K562 (cell line): ENCODE measurements around the gene VPS35L. TPM values are rescaled to one million over a fixed set of nuclear protein-coding genes. Genes with fewer than 3 reads are reported as not detected.

Experiments used
- ATAC-seq: fragments of 200-7000 bp; cut with Tn5 transposase; 3 replicates; pipeline ENCODE4 v1.9.1; 2020; ENCODE audit warnings: moderate library complexity
- BruUV-seq: library from RNA; stranded (reverse); fragments of 400-500 nt; replicated peaks from 2 replicates; lab custom pipeline; 2021; lab: Mats Ljungman, UMichigan
- CTCF ChIA-PET: fragments of 300-600 bp; formaldehyde crosslinking; extraction: SDS; loops from one replicate; lab custom pipeline; 2021; ENCODE audit warnings: low intra/inter-chr PET ratio; lab: Yijun Ruan, JAX
- POLR2A ChIA-PET: fragments of 300-600, 350-650 bp; sonication (Branson Sonifier 250); formaldehyde crosslinking; extraction: SDS; loops from one replicate; lab custom pipeline; 2021; ENCODE audit warnings: antibody characterized with exemption, inconsistent platforms; lab: Yijun Ruan, JAX
- DNase-seq, 4 experiments: peaks; one replicate each; pipeline versions ENCODE4 v3.0.0 to v3.0.0-alpha.2; 2011 to 2018; ENCODE audit warnings: low spot score in 3 of 4, mixed read lengths in 3 of 4; ENCODE audit errors: extremely low read depth in 1 of 4
- FAIRE-seq: peaks from 2 replicates; lab custom pipeline; 2011; peaks lifted over from hg19 to GRCh38; lab: Jason Lieb, UNC
- H2AFZ ChIP-seq: 2 replicates; pipeline ENCODE4 v1.6.0; 2011; ENCODE audit warnings: low read depth, low read length, control low read depth, inconsistent platforms
- H3K27ac ChIP-seq: fragments of 200-600 bp; 3 replicates; pipeline ENCODE4 v1.8.0; 2011; ENCODE audit warnings: low read depth, mild to moderate bottlenecking, control low read depth, inconsistent platforms, low read length, moderate library complexity, mixed read lengths; ENCODE audit errors: extremely low read depth
- H3K27me3 ChIP-seq, 2 experiments: fragments of 300-600 bp in 1 of 2; 2 replicates in 1 of 2; 3 replicates in 1 of 2; pipeline versions ENCODE4 v1.6.0 to v1.8.0; 2011; ENCODE audit warnings: inconsistent platforms in 2 of 2, low read length in 2 of 2, mild to moderate bottlenecking in 1 of 2, mixed read lengths in 1 of 2, moderate library complexity in 1 of 2; ENCODE audit not compliant: control insufficient read depth in 2 of 2, insufficient read depth in 2 of 2
- H3K36me3 ChIP-seq: fragments of 300-600 bp; 3 replicates; pipeline ENCODE4 v1.8.0; 2011; ENCODE audit warnings: mild to moderate bottlenecking, low read length, inconsistent platforms; ENCODE audit not compliant: control insufficient read depth, insufficient read depth
- H3K4me1 ChIP-seq, 2 experiments: fragments of 200-600 bp in 1 of 2; replicated peaks in 1 of 2; 2 replicates in 1 of 2; 3 replicates in 1 of 2; pipeline versions ENCODE4 v1.5.1 to v1.8.0; 2011; ENCODE audit warnings: inconsistent platforms in 2 of 2, low read length in 2 of 2, mild to moderate bottlenecking in 1 of 2, mixed read lengths in 1 of 2, moderate library complexity in 1 of 2; ENCODE audit not compliant: control insufficient read depth in 2 of 2, insufficient read depth in 2 of 2
- H3K4me2 ChIP-seq: 2 replicates; pipeline ENCODE4 v1.6.1; 2011; ENCODE audit warnings: low read length, control low read depth, inconsistent platforms, mixed read lengths; ENCODE audit not compliant: insufficient read depth
- H3K4me3 ChIP-seq: fragments of 200-600 bp; sonication (generic), shearing (Covaris generic); 2 replicates; pipeline ENCODE4 v1.5.1; 2016; ENCODE audit warnings: control low read depth, inconsistent platforms
- H3K79me2 ChIP-seq: fragments of 200-600 bp; 3 replicates; pipeline ENCODE4 v1.8.0; 2011; ENCODE audit warnings: low read length, inconsistent platforms; ENCODE audit not compliant: control insufficient read depth, insufficient read depth
- H3K9ac ChIP-seq, 2 experiments: 2 replicates each; pipeline versions ENCODE4 v1.6.0 to v1.6.1; 2011; ENCODE audit warnings: low read depth in 2 of 2, low read length in 2 of 2, control low read depth in 1 of 2, inconsistent platforms in 1 of 2, mild to moderate bottlenecking in 1 of 2, mixed read lengths in 1 of 2; ENCODE audit not compliant: insufficient read depth in 1 of 2
- H3K9me1 ChIP-seq: one replicate; pipeline ENCODE4 v1.6.0; 2011; ENCODE audit warnings: inconsistent platforms, mild to moderate bottlenecking, low read length, moderate library complexity; ENCODE audit not compliant: control insufficient read depth, insufficient read depth
- H3K9me3 ChIP-seq: replicated peaks from 2 replicates; pipeline ENCODE4 v1.5.1; 2011; ENCODE audit warnings: low read depth, low read length, inconsistent platforms; ENCODE audit not compliant: control insufficient read depth, insufficient read depth
- H4K20me1 ChIP-seq: replicated peaks from 2 replicates; pipeline ENCODE4 v1.6.1; 2011; ENCODE audit warnings: low read length, inconsistent platforms, mixed read lengths; ENCODE audit not compliant: control insufficient read depth, insufficient read depth
- BACH1 ChIP-seq: fragments of 200-800 bp; sonication (Bioruptor generic); IDR thresholded peaks from 2 replicates; pipeline ENCODE4 v1.6.1; 2016; ENCODE audit warnings: missing genetic modification characterization, missing compliant biosample characterization
- DACH1 ChIP-seq: fragments of 450-650 bp; IDR thresholded peaks from 2 replicates; pipeline ENCODE4 v1.6.1; 2018; ENCODE audit not compliant: partially characterized antibody
- GTF2A2 ChIP-seq: IDR thresholded peaks from 2 replicates; pipeline ENCODE4 v1.6.1; 2016; ENCODE audit warnings: mild to moderate bottlenecking, missing genetic modification characterization, missing compliant biosample characterization
- HLTF ChIP-seq: fragments of 450-650 bp; IDR thresholded peaks from 2 replicates; pipeline ENCODE4 v1.6.1; 2016
- HOXB6 ChIP-seq: fragments of 250-450 bp; sonication (Bioruptor Pico); IDR thresholded peaks from 2 replicates; pipeline ENCODE4 v1.5.1; 2022; ENCODE audit warnings: mild to moderate bottlenecking, borderline replicate concordance
- KLF10 ChIP-seq: fragments of 250-450 bp; sonication (Bioruptor Pico); IDR thresholded peaks from 2 replicates; pipeline ENCODE4 v1.6.1; 2021; ENCODE audit warnings: matching md5 sums
- MAZ ChIP-seq, 2 experiments: fragments of 450-650 bp in 1 of 2; sonication (generic) in 1 of 2; formaldehyde crosslinking; IDR thresholded peaks in 1 of 2; conservative IDR thresholded peaks in 1 of 2; 2 replicates each; pipeline versions ENCODE4 v1.4.0 to v1.5.0; 2020; ENCODE audit warnings: mild to moderate bottlenecking in 1 of 2, missing genetic modification reagents in 1 of 2
- MIER1 ChIP-seq: fragments of 450-650 bp; IDR thresholded peaks from 2 replicates; pipeline ENCODE4 v1.6.1; 2016; ENCODE audit warnings: antibody characterized with exemption, mild to moderate bottlenecking, low read depth
- NFRKB ChIP-seq: fragments of 450-650 bp; IDR thresholded peaks from 2 replicates; pipeline ENCODE4 v1.6.1; 2016; ENCODE audit warnings: low read depth
- SIN3B ChIP-seq: fragments of 450-650 bp; IDR thresholded peaks from 2 replicates; pipeline ENCODE4 v1.6.1; 2017; ENCODE audit warnings: low read depth, mild to moderate bottlenecking, moderate library complexity
- SRSF3 ChIP-seq: fragments of 200-400 bp; formaldehyde crosslinking; IDR thresholded peaks from 2 replicates; pipeline ENCODE4 v1.6.1; 2016; ENCODE audit warnings: mild to moderate bottlenecking, low read length, moderate library complexity; ENCODE audit not compliant: insufficient read depth
- TEAD1 ChIP-seq, 2 experiments: fragments of 450-650 bp in 1 of 2; sonication (generic) in 1 of 2; formaldehyde crosslinking; IDR thresholded peaks; 2 replicates each; pipeline versions ENCODE4 v1.4.0 to v1.8.0; 2020 to 2022; ENCODE audit warnings: mild to moderate bottlenecking in 2 of 2, missing genetic modification reagents in 1 of 2
- ZFP30 ChIP-seq: fragments of 250-450 bp; sonication (Bioruptor Pico); IDR thresholded peaks from 2 replicates; pipeline ENCODE4 v1.8.0; 2022; ENCODE audit warnings: moderate library complexity, mild to moderate bottlenecking, inconsistent platforms, borderline replicate concordance
- ZNF133 ChIP-seq: fragments of 250-450 bp; sonication (Bioruptor Pico); IDR thresholded peaks from 2 replicates; pipeline ENCODE4 v1.4.0; 2020; ENCODE audit warnings: mild to moderate bottlenecking
- ZNF316 ChIP-seq: fragments of 450-650 bp; IDR thresholded peaks from 2 replicates; pipeline ENCODE4 v1.6.1; 2016
- ZNF668 ChIP-seq: fragments of 250-450 bp; sonication (Bioruptor Pico); IDR thresholded peaks from 2 replicates; pipeline ENCODE4 v1.8.0; 2022; ENCODE audit warnings: mild to moderate bottlenecking, inconsistent platforms
- ZNF830 ChIP-seq: fragments of 250-450 bp; sonication (Bioruptor Pico); IDR thresholded peaks from 2 replicates; pipeline ENCODE4 v1.5.0; 2021; ENCODE audit warnings: mild to moderate bottlenecking
- WGBS: fragments of 100-300 bp; shearing (Covaris generic); methylation state at CpG from one replicate; pipeline ENCODE4 v1.1.6; 2016; ENCODE audit warnings: low coverage, mixed read lengths; ENCODE audit not compliant: insufficient coverage; ENCODE audit errors: missing lambda C conversion rate; 5-methylcytosine and 5-hydroxymethylcytosine counted together
- in situ Hi-C: fragments of 300-500 bp; cut with MboI; formaldehyde crosslinking; loops from 4 replicates; pipeline ENCODE4 v1.15.0; 2018; ENCODE audit warnings: inconsistent platforms, mixed read lengths
- intact Hi-C: fragments of 100-400 bp; cut with micrococcal nuclease; formaldehyde crosslinking; loops from 2 replicates; pipeline ENCODE4 v1.14.2; 2022
- polyA plus RNA-seq, 8 experiments: library from polyadenylated mRNA; depleted of rRNA in 4 of 8; stranded (reverse) in 5 of 8; unstranded in 3 of 8; fragments of >200 nt; fragmentation: Nextera tagmentation in 2 of 8; fragmentation: Illumina TruSeq in 1 of 8; extraction: Ambion mirVana in 2 of 8; extraction: Trizol in 1 of 8; gene quantifications; 2 replicates each; pipeline versions ENCODE4 v1.2.1 to v1.2.3, GENCODE V29; 2011 to 2014; ENCODE audit warnings: inconsistent platforms in 1 of 8, missing spikeins in 1 of 8
- total RNA-seq, 7 experiments: library from RNA; depleted of rRNA in 6 of 7; stranded (reverse); fragments of >200 nt in 6 of 7; fragmentation: Illumina TruSeq in 2 of 7; extraction: Trizol in 2 of 7; gene quantifications; 2 replicates each; pipeline versions ENCODE4 v1.2.1 to v1.2.3, GENCODE V29; 2011 to 2021; ENCODE audit warnings: low replicate concordance in 1 of 7
- TF ChIP-seq, protein P1 (sequence below): sonication (generic); formaldehyde crosslinking; IDR thresholded peaks from 2 replicates; pipeline ENCODE4 v1.8.0; 2022; ENCODE audit warnings: mild to moderate bottlenecking, low read depth, missing genetic modification reagents
- TF ChIP-seq, protein P2 (sequence below): sonication (generic); formaldehyde crosslinking; IDR thresholded peaks from 2 replicates; pipeline ENCODE4 v1.8.1; 2022; ENCODE audit warnings: missing genetic modification reagents
- TF ChIP-seq, protein P3 (sequence below), 2 experiments: IDR thresholded peaks in 1 of 2; conservative IDR thresholded peaks in 1 of 2; 2 replicates each; pipeline ENCODE4 v1.6.1; 2016; ENCODE audit warnings: low read depth in 2 of 2, mild to moderate bottlenecking in 1 of 2, missing compliant biosample characterization in 1 of 2, missing genetic modification characterization in 1 of 2, moderate library complexity in 1 of 2

The VPS35L gene
- total and polyA plus RNA-seq, 9 of the 15 experiments (the other 6 are each of a cell fraction or from before 2014, with no cell fraction given): 10.2 to 30.4 (median 20.1) TPM

DNA sequence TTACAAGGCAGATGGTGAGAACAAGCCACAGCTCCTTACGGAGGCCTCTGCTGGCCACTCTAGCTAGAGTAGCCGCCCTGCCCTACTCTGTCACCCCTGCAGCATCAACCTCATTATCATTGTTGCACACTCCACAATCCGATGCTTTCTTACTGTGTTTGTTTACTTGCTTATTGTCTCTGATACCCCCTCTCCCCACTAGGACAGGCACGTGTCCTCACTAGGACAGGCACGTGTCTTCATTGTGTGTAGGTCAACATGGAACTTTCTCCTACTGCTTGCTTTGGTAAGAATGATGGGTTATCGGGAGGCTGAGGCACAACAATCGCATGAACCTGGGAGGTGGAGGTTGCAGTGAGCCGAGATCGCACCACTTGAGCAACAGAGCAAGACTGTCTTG, 98.6 kb downstream of the VPS35L start:
- POLR2A ChIA-PET: no interaction called here
- no TSS peak for BruUV-seq

More for the DNA sequence above, 98.6 kb downstream of the VPS35L start:
- H3K9ac ChIP-seq: no peak overlapping the region
- H3K4me3 ChIP-seq: no peak overlapping the region
- FAIRE-seq (no peak), DNase-seq (no peak), ATAC-seq (no peak)
- no peaks in the 10 kb centered on the region; a peak in 1 of 5 replicates for H3K27me3 ChIP-seq
- no peaks in the 10 kb centered on the region for H3K9me1 ChIP-seq
- H3K79me2 ChIP-seq: no peaks in the 10 kb centered on the region
- no peaks in the 10 kb centered on the region for H4K20me1 ChIP-seq
- no peaks in the 10 kb centered on the region for H3K4me1 ChIP-seq
- H3K9me3 ChIP-seq: no peaks in the 10 kb centered on the region
- no peak overlapping the region for H3K27ac ChIP-seq
- no peak overlapping the region for H2AFZ ChIP-seq
- in situ Hi-C loops: no loop called here
- H3K36me3 ChIP-seq: peaks cover 8% of the 10 kb centered on the region; the same call in 1 of the 3 replicates
- CTCF ChIA-PET: no interaction called here
- no peak overlapping the region for H3K4me2 ChIP-seq
- TF ChIP-seq, protein P1, sequence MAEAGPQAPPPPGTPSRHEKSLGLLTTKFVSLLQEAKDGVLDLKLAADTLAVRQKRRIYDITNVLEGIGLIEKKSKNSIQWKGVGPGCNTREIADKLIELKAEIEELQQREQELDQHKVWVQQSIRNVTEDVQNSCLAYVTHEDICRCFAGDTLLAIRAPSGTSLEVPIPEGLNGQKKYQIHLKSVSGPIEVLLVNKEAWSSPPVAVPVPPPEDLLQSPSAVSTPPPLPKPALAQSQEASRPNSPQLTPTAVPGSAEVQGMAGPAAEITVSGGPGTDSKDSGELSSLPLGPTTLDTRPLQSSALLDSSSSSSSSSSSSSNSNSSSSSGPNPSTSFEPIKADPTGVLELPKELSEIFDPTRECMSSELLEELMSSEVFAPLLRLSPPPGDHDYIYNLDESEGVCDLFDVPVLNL (CRISPR knock-in tag): no peak
- TF ChIP-seq GTF2A2 (tag): no peak
- TF ChIP-seq, protein P2, sequence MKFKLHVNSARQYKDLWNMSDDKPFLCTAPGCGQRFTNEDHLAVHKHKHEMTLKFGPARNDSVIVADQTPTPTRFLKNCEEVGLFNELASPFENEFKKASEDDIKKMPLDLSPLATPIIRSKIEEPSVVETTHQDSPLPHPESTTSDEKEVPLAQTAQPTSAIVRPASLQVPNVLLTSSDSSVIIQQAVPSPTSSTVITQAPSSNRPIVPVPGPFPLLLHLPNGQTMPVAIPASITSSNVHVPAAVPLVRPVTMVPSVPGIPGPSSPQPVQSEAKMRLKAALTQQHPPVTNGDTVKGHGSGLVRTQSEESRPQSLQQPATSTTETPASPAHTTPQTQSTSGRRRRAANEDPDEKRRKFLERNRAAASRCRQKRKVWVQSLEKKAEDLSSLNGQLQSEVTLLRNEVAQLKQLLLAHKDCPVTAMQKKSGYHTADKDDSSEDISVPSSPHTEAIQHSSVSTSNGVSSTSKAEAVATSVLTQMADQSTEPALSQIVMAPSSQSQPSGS (CRISPR knock-in tag): no peak
- TF ChIP-seq NFRKB: no peak
- TF ChIP-seq MIER1: no peak
- TF ChIP-seq, protein P3, sequence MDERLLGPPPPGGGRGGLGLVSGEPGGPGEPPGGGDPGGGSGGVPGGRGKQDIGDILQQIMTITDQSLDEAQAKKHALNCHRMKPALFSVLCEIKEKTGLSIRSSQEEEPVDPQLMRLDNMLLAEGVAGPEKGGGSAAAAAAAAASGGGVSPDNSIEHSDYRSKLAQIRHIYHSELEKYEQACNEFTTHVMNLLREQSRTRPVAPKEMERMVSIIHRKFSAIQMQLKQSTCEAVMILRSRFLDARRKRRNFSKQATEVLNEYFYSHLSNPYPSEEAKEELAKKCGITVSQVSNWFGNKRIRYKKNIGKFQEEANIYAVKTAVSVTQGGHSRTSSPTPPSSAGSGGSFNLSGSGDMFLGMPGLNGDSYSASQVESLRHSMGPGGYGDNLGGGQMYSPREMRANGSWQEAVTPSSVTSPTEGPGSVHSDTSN (CRISPR knock-in tag; IDR thresholded peaks at IDR 0.05; ENCODE audit: low read depth): no peak
- TF ChIP-seq, protein P3 (tag; conservative IDR thresholded peaks at IDR 0.05; ENCODE audit: low read depth): no peak
- no peak for TF ChIP-seq KLF10 (CRISPR knock-in tag)
- no peak for TF ChIP-seq ZNF668 (CRISPR knock-in tag)
- TF ChIP-seq MAZ (CRISPR knock-in tag; conservative IDR thresholded peaks at IDR 0.05 in 1 of 2, IDR thresholded peaks at IDR 0.05 in 1 of 2): no peak
- no peak for TF ChIP-seq HLTF
- no peak for TF ChIP-seq SRSF3
- no peak for TF ChIP-seq BACH1
- TF ChIP-seq ZNF316: no peak
- no peak for TF ChIP-seq ZNF830 (CRISPR knock-in tag)
- no peak for TF ChIP-seq ZNF133 (CRISPR knock-in tag)
- TF ChIP-seq HOXB6: no peak
- TF ChIP-seq ZFP30 (CRISPR knock-in tag): no peak
- no peak for TF ChIP-seq SIN3B
- no peak for TF ChIP-seq TEAD1 (CRISPR knock-in tag; IDR thresholded peaks at IDR 0.05)
- TF ChIP-seq DACH1: no peak
- TF ChIP-seq, all 486 proteins: peak for 0
- 45% methylated on average over 7 of the region's 9 CpGs for WGBS
- intact Hi-C loops: no loop called here
